ENCODE measurements around the gene ATG7.

The ATG7 gene

GRCh38 chr3:11370191-11370590 lies 98.0 kb downstream of the ATG7 start:
- no peak for DNase-seq
- Histone ChIP-seq H3K4me1 (ENCODE audit: low read length) (no peaks in the 10 kb centered on the region), H3K27ac (ENCODE audit: low read length) (no peak overlapping the region), H4K20me1 (ENCODE audit: insufficient read depth, low read length) (no peaks in the 10 kb centered on the region), H3K4me3 (ENCODE audit: low read length) (no peak overlapping the region), H3K9me3 (replicated peaks; ENCODE audit: insufficient read depth, low read length) (no peaks in the 10 kb centered on the region), H2AFZ (ENCODE audit: low read length) (no peak overlapping the region), H3K9me2 (replicated peaks; ENCODE audit: insufficient read depth, low read length) (no peaks in the 10 kb centered on the region), H3K79me2 (ENCODE audit: low read length) (no peaks in the 10 kb centered on the region), H3K27me3 (replicated peaks; ENCODE audit: insufficient read depth, low read length) (no peaks in the 10 kb centered on the region), H3K4me2 (ENCODE audit: low read depth, low read length) (no peak overlapping the region), H3F3A (ENCODE audit: insufficient read depth, low read length) (no peaks in the 10 kb centered on the region), H3K36me3 (replicated peaks; ENCODE audit: insufficient read depth, low read length) (no peaks in the 10 kb centered on the region), H3K9ac (ENCODE audit: low read length) (no peak overlapping the region)
- TF ChIP-seq EZH2phosphoT487 (IDR thresholded peaks at IDR 0.05; ENCODE audit: low read length) = no peak

- Histone ChIP-seq H3K9me2 (replicated peaks; ENCODE audit: insufficient read depth, low read length) (no peaks in the 10 kb centered on the region), H3K4me3 (ENCODE audit: low read length) (no peak overlapping the region), H3K27ac (ENCODE audit: low read length) (no peak overlapping the region)
These were observed 98.8 kb downstream of the ATG7 start for GRCh38 chr3:11370966-11371365.

GRCh38 chr3:11371747-11372146 lies 99.5 kb downstream of the ATG7 start:
- no peak overlapping the region for H2AFZ ChIP-seq (ENCODE audit: low read length)
- no peaks in the 10 kb centered on the region for H3K36me3 ChIP-seq (replicated peaks; ENCODE audit: insufficient read depth, low read length)
- no peaks in the 10 kb centered on the region for H3K9me3 ChIP-seq (replicated peaks; ENCODE audit: insufficient read depth, low read length)
- no peak for TF ChIP-seq EZH2 (optimal IDR thresholded peaks at IDR 0.05; ENCODE audit: low read depth, low read length)
- no peak for TF ChIP-seq CTCF (IDR thresholded peaks at IDR 0.05; ENCODE audit: low read length)
- no peak for TF ChIP-seq EZH2phosphoT487 (IDR thresholded peaks at IDR 0.05; ENCODE audit: low read length)
- H3K27ac ChIP-seq (ENCODE audit: low read length) = no peak overlapping the region
- no peak for DNase-seq
- no peaks in the 10 kb centered on the region for H4K20me1 ChIP-seq (ENCODE audit: insufficient read depth, low read length)
- H3K79me2 ChIP-seq (ENCODE audit: low read length) = no peaks in the 10 kb centered on the region
- no peak overlapping the region for H3K4me2 ChIP-seq (ENCODE audit: low read depth, low read length)
- no peak overlapping the region for H3K9ac ChIP-seq (ENCODE audit: low read length)
- no peak overlapping the region for H3K4me3 ChIP-seq (ENCODE audit: low read length)
- no peaks in the 10 kb centered on the region for H3K4me1 ChIP-seq (ENCODE audit: low read length)
- H3K27me3 ChIP-seq (replicated peaks; ENCODE audit: insufficient read depth, low read length) = no peaks in the 10 kb centered on the region
- no peaks in the 10 kb centered on the region for H3K9me2 ChIP-seq (replicated peaks; ENCODE audit: insufficient read depth, low read length)
- H3F3A ChIP-seq (ENCODE audit: insufficient read depth, low read length) = no peaks in the 10 kb centered on the region

More at GRCh38 chr3:11370966-11371365, 98.8 kb downstream of the ATG7 start:
- no peak overlapping the region for H2AFZ ChIP-seq (ENCODE audit: low read length)
- DNase-seq = no peak
- H3K36me3 ChIP-seq (replicated peaks; ENCODE audit: insufficient read depth, low read length) = no peaks in the 10 kb centered on the region
- H3K9me3 ChIP-seq (replicated peaks; ENCODE audit: insufficient read depth, low read length) = no peaks in the 10 kb centered on the region
- no peaks in the 10 kb centered on the region for H3F3A ChIP-seq (ENCODE audit: insufficient read depth, low read length)
- no peaks in the 10 kb centered on the region for H3K4me1 ChIP-seq (ENCODE audit: low read length)
- H3K27me3 ChIP-seq (replicated peaks; ENCODE audit: insufficient read depth, low read length) = no peaks in the 10 kb centered on the region
- no peaks in the 10 kb centered on the region for H4K20me1 ChIP-seq (ENCODE audit: insufficient read depth, low read length)
- H3K79me2 ChIP-seq (ENCODE audit: low read length) = no peaks in the 10 kb centered on the region
- TF ChIP-seq CTCF (IDR thresholded peaks at IDR 0.05; ENCODE audit: low read length) (no peak), EZH2phosphoT487 (IDR thresholded peaks at IDR 0.05; ENCODE audit: low read length) (no peak), EZH2 (optimal IDR thresholded peaks at IDR 0.05; ENCODE audit: low read depth, low read length) (no peak)
- H3K9ac ChIP-seq (ENCODE audit: low read length) = no peak overlapping the region
- H3K4me2 ChIP-seq (ENCODE audit: low read depth, low read length) = no peak overlapping the region

GRCh38 chr3:11373235-11373634 lies 101.0 kb downstream of the ATG7 start:
- Histone ChIP-seq H3K79me2 (ENCODE audit: low read length) (no peaks in the 10 kb centered on the region), H3K9me2 (replicated peaks; ENCODE audit: insufficient read depth, low read length) (no peaks in the 10 kb centered on the region), H3K36me3 (replicated peaks; ENCODE audit: insufficient read depth, low read length) (no peaks in the 10 kb centered on the region), H3K27ac (ENCODE audit: low read length) (no peak overlapping the region), H3K4me1 (ENCODE audit: low read length) (no peaks in the 10 kb centered on the region), H3K27me3 (replicated peaks; ENCODE audit: insufficient read depth, low read length) (no peaks in the 10 kb centered on the region), H3K9ac (ENCODE audit: low read length) (no peak overlapping the region), H2AFZ (ENCODE audit: low read length) (no peak overlapping the region), H3K4me3 (ENCODE audit: low read length) (no peak overlapping the region), H3F3A (ENCODE audit: insufficient read depth, low read length) (no peaks in the 10 kb centered on the region), H4K20me1 (ENCODE audit: insufficient read depth, low read length) (no peaks in the 10 kb centered on the region), H3K4me2 (ENCODE audit: low read depth, low read length) (no peak overlapping the region), H3K9me3 (replicated peaks; ENCODE audit: insufficient read depth, low read length) (no peaks in the 10 kb centered on the region)
- no peak for TF ChIP-seq EZH2phosphoT487 (IDR thresholded peaks at IDR 0.05; ENCODE audit: low read length)
- no peak for TF ChIP-seq CTCF (IDR thresholded peaks at IDR 0.05; ENCODE audit: low read length)
- no peak for TF ChIP-seq EZH2 (optimal IDR thresholded peaks at IDR 0.05; ENCODE audit: low read depth, low read length)
- no peak for DNase-seq

Data from MM.1S (cell line).